Measurements from ENCODE around the gene RGS3.

GRCh38 chr9:113529336-113530009, 65.9 kb downstream of the RGS3 start:
- TF ChIP-seq CTCF (IDR thresholded peaks at IDR 0.05 in 4 of 5, conservative IDR thresholded peaks at IDR 0.05 in 1 of 5) (no peak), POLR2A (IDR thresholded peaks at IDR 0.05) (no peak)

Data from gastrocnemius medialis (tissue), 4 donors.